HL-60 (cell line): ENCODE results near the gene FUZ.

ENCODE experiments used
- CTCF ChIP-seq: IDR thresholded peaks from one replicate; pipeline ENCODE4 v1.5.1; 2011; ENCODE audit warnings: low read length, control low read depth, inconsistent platforms; ENCODE audit not compliant: insufficient read depth
- GABPA ChIP-seq: IDR thresholded peaks from 2 replicates; pipeline ENCODE4 v1.6.1; 2012; ENCODE audit warnings: low read depth

- TF ChIP-seq CTCF (no peak), GABPA (no peak)
Observed at GRCh38 chr19:49823472-49823871, 10.4 kb upstream of the FUZ start.
